ENCODE measurements around the gene HCFC2.

The HCFC2 gene

DNA sequence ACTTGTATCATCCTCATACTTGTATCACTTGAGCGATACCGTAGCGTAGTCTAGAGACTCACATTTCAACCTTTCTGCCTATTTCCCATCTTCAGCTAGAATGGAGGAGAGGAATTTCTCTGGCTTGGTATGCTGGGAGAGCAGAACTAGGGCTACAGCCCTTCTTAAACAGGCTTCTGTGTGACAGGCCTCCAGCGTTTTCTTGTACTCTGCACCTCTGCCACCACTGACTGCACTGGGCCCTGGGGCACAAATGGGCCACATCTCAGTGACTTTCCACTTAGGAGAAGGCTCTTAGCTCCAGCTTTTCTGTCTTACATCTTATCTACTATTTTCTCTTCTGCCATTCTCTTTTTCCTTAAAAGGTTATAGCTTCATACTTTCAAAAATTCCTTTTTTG, 26.8 kb downstream of the HCFC2 start (continued):
- TF ChIP-seq, protein P1, sequence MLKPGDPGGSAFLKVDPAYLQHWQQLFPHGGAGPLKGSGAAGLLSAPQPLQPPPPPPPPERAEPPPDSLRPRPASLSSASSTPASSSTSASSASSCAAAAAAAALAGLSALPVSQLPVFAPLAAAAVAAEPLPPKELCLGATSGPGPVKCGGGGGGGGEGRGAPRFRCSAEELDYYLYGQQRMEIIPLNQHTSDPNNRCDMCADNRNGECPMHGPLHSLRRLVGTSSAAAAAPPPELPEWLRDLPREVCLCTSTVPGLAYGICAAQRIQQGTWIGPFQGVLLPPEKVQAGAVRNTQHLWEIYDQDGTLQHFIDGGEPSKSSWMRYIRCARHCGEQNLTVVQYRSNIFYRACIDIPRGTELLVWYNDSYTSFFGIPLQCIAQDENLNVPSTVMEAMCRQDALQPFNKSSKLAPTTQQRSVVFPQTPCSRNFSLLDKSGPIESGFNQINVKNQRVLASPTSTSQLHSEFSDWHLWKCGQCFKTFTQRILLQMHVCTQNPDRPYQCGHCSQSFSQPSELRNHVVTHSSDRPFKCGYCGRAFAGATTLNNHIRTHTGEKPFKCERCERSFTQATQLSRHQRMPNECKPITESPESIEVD (tag by site-specific recombination; IDR thresholded peaks at IDR 0.05) = no peak
- TF ChIP-seq ZNF169 (tag by site-specific recombination; IDR thresholded peaks at IDR 0.05) (no peak), ZNF366 (tag by site-specific recombination; conservative IDR thresholded peaks at IDR 0.05) (no peak)
- TF ChIP-seq, protein P2, sequence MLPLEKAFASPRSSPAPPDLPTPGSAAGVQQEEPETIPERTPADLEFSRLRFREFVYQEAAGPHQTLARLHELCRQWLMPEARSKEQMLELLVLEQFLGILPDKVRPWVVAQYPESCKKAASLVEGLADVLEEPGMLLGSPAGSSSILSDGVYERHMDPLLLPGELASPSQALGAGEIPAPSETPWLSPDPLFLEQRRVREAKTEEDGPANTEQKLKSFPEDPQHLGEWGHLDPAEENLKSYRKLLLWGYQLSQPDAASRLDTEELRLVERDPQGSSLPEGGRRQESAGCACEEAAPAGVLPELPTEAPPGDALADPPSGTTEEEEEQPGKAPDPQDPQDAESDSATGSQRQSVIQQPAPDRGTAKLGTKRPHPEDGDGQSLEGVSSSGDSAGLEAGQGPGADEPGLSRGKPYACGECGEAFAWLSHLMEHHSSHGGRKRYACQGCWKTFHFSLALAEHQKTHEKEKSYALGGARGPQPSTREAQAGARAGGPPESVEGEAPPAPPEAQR (tag by site-specific recombination; IDR thresholded peaks at IDR 0.05) = no peak

DNA sequence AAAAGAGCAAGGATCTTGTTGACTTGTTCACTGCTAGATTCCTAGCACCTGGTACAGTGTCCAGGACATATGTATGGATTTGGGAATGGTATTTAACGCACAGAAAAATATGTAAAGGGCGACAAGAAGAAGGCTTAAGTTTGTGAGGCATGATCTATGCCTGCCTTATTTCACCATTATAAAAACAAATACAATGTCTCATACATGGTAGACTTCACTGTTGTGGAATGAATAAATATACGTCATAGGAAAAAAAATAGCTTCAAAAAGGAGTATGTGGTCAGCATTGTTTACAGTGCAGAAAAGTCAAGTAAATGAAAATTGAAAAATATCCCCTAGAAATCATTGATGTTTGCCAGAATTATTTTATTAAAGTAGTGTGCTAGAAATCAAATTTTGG, 30.0 kb downstream of the HCFC2 start:
- Histone ChIP-seq H3K36me3 (ENCODE audit: control insufficient read depth in 2 of 2, insufficient read depth in 1 of 2, low read length in 2 of 2) (peaks cover 36 to 64% of the 10 kb centered on the region in 2 experiments), H3K27ac (ENCODE audit: extremely low read depth, low read depth, low read length) (no peak overlapping the region), H3K4me1 (ENCODE audit: control insufficient read depth, insufficient read depth, low read length) (no peaks in the 10 kb centered on the region), H3K9me3 (ENCODE audit: control insufficient read depth, insufficient read depth, low read depth, low read length) (no peaks in the 10 kb centered on the region), H3K4me3 (ENCODE audit: low read depth, low read length) (no peak overlapping the region)
- CTCF ChIA-PET = interaction anchor here (0.8 kb wide), 1 partner anchor 15 kb away, joined by 3 read pairs; no protein-coding TSS in a partner anchor
- POLR2A ChIA-PET = no interaction called here
- TF ChIP-seq ZNF530 (tag by site-specific recombination; IDR thresholded peaks at IDR 0.05; ENCODE audit: low read depth) (no peak), KLF7 (tag by site-specific recombination; IDR thresholded peaks at IDR 0.05; ENCODE audit: borderline replicate concordance) (no peak), ZNF121 (tag by site-specific recombination; IDR thresholded peaks at IDR 0.05) (no peak), ZBTB48 (tag by site-specific recombination; IDR thresholded peaks at IDR 0.05) (no peak), WT1 (tag by site-specific recombination; IDR thresholded peaks at IDR 0.05) (no peak), ZNF521 (tag by site-specific recombination; IDR thresholded peaks at IDR 0.05) (no peak), ZNF664 (tag by site-specific recombination; IDR thresholded peaks at IDR 0.05) (no peak), ZBTB11 (tag by site-specific recombination; conservative IDR thresholded peaks at IDR 0.05; ENCODE audit: low read depth) (no peak), ZFHX2 (tag by site-specific recombination; conservative IDR thresholded peaks at IDR 0.05) (no peak), ZNF621 (tag by site-specific recombination; IDR thresholded peaks at IDR 0.05) (no peak), ZNF514 (tag by site-specific recombination; IDR thresholded peaks at IDR 0.05) (no peak), SP3 (tag by site-specific recombination; IDR thresholded peaks at IDR 0.05) (no peak)

DNA sequence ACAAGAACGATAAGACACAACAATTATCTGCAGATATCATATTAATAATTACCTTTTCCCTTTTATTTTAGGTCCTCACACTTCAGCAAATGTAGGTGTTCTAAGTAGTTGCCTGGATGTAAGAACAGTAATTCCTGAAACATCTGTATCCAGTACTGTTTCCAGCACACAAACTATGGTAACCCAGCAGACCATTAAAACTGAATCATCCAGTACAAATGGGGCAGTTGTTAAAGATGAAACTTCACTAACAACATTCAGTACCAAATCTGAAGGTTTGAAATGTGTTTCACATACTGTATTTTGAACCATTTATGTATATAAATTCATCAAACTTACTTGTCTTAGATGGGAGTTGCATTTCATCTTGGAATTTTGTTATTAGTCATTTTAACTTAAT, 31.0 kb downstream of the HCFC2 start:
- Histone ChIP-seq H3K9me3 (ENCODE audit: control insufficient read depth, insufficient read depth, low read depth, low read length) (no peaks in the 10 kb centered on the region), H3K36me3 (ENCODE audit: control insufficient read depth in 2 of 2, insufficient read depth in 1 of 2, low read length in 2 of 2) (peaks cover 34 to 65% of the 10 kb centered on the region in 2 experiments), H3K4me3 (ENCODE audit: low read depth, low read length) (no peak overlapping the region), H3K27ac (ENCODE audit: extremely low read depth, low read depth, low read length) (no peak overlapping the region), H3K4me1 (ENCODE audit: control insufficient read depth, insufficient read depth, low read length) (no peaks in the 10 kb centered on the region)
- ChIA-PET POLR2A (no interaction called here), CTCF (interaction anchor here (1.5 kb wide), 1 partner anchor 14 kb away, joined by 5 read pairs; no protein-coding TSS in a partner anchor)
- TF ChIP-seq ZSCAN23 (tag by site-specific recombination; IDR thresholded peaks at IDR 0.05) (no peak), ZNF169 (tag by site-specific recombination; IDR thresholded peaks at IDR 0.05) (no peak), MZF1 (tag by site-specific recombination; IDR thresholded peaks at IDR 0.05; ENCODE audit: borderline replicate concordance) (no peak), ZNF596 (tag by site-specific recombination; IDR thresholded peaks at IDR 0.05) (no peak), EGR2 (tag by site-specific recombination; IDR thresholded peaks at IDR 0.05; ENCODE audit: low read depth) (no peak)
- TF ChIP-seq, protein P3, sequence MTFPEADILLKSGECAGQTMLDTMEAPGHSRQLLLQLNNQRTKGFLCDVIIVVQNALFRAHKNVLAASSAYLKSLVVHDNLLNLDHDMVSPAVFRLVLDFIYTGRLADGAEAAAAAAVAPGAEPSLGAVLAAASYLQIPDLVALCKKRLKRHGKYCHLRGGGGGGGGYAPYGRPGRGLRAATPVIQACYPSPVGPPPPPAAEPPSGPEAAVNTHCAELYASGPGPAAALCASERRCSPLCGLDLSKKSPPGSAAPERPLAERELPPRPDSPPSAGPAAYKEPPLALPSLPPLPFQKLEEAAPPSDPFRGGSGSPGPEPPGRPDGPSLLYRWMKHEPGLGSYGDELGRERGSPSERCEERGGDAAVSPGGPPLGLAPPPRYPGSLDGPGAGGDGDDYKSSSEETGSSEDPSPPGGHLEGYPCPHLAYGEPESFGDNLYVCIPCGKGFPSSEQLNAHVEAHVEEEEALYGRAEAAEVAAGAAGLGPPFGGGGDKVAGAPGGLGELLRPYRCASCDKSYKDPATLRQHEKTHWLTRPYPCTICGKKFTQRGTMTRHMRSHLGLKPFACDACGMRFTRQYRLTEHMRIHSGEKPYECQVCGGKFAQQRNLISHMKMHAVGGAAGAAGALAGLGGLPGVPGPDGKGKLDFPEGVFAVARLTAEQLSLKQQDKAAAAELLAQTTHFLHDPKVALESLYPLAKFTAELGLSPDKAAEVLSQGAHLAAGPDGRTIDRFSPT (tag by site-specific recombination; IDR thresholded peaks at IDR 0.05) = no peak
